SK-N-SH (cell line): ENCODE measurements around the gene NPIPB6.
"Not testable (repeated sequence)": the region's sequence is repeated elsewhere in the genome, so short reads cannot be mapped to it uniquely, and the experiment has no call there.

Experiments used
- CTCF ChIP-seq: fragments of 200-600 bp; sonication (generic); IDR thresholded peaks from 2 replicates; pipeline ENCODE4 v1.6.1; 2017; ENCODE audit warnings: antibody characterized with exemption, mild to moderate bottlenecking, moderate library complexity
- EP300 ChIP-seq, 2 experiments: IDR thresholded peaks; 2 replicates each; pipeline versions ENCODE4 v1.4.0 to v1.6.1; 2012; ENCODE audit warnings: borderline replicate concordance in 1 of 2, low read depth in 1 of 2, low read length in 1 of 2
- EZH2phosphoT487 ChIP-seq: fragments of 200-600 bp; sonication (generic); IDR thresholded peaks from 2 replicates; pipeline ENCODE4 v1.6.1; 2017; ENCODE audit warnings: low read depth, mixed run types, mild to moderate bottlenecking, antibody characterized with exemption, moderate library complexity, borderline replicate concordance
- JUND ChIP-seq: IDR thresholded peaks from 2 replicates; pipeline ENCODE4 v1.4.0; 2012
- MAX ChIP-seq: IDR thresholded peaks from 2 replicates; pipeline ENCODE4 v1.4.0; 2012; ENCODE audit warnings: low read depth
- POLR2AphosphoS5 ChIP-seq: IDR thresholded peaks from 2 replicates; pipeline ENCODE4 v1.6.1; 2012; ENCODE audit warnings: low read depth, low read length
- RAD21 ChIP-seq: IDR thresholded peaks from 2 replicates; pipeline ENCODE4 v1.6.1; 2012; ENCODE audit warnings: mild to moderate bottlenecking, low read length
- REST ChIP-seq: IDR thresholded peaks from 2 replicates; pipeline ENCODE4 v1.6.1; 2012; ENCODE audit warnings: mild to moderate bottlenecking, low read depth, low read length, moderate library complexity
- RFX5 ChIP-seq: IDR thresholded peaks from 2 replicates; pipeline ENCODE4 v1.6.1; 2012; ENCODE audit warnings: mild to moderate bottlenecking, improper control_type of control experiment, low read length
- TCF12 ChIP-seq: IDR thresholded peaks from 2 replicates; pipeline ENCODE4 v1.4.0; 2012
- YY1 ChIP-seq: IDR thresholded peaks from 2 replicates; pipeline ENCODE4 v1.4.0; 2012; ENCODE audit warnings: low read depth, mild to moderate bottlenecking

GRCh38 chr16:28375115-28375514, 11.8 kb upstream of the NPIPB6 start:
- TF ChIP-seq CTCF; JUND; YY1; MAX; RAD21; RFX5; REST; EZH2phosphoT487; POLR2AphosphoS5; EP300 (IDR thresholded peaks at IDR 0.05; ENCODE audit: borderline replicate concordance in 1 of 2, low read depth in 1 of 2, low read length in 1 of 2); TCF12: not testable (repeated sequence)
